Stimulated activated memory B cell treated with anti-CD40 and anti-IgM and Interleukin-4, amounts not matched to agents 10 μg/mL and 1 μg/mL and 100 μg/mL, for 72 hours (primary cell): Measurements from ENCODE around the gene BCL2L14.
"Not testable (repeated sequence)": the region's sequence is repeated elsewhere in the genome, so short reads cannot be mapped to it uniquely, and the experiment has no call there.

ENCODE experiments used
- ATAC-seq: fragments of 150-1000 bp; cut with Tn5 transposase; 2 replicates; pipeline ENCODE4 v1.10.0; 2021
- H3K27ac Mint-ChIP-seq: one replicate; pipeline ENCODE4 v1.8.0; 2022; ENCODE audit warnings: mild to moderate bottlenecking, mixed read lengths
- H3K27me3 Mint-ChIP-seq: one replicate; pipeline ENCODE4 v1.8.0; 2022; ENCODE audit warnings: mixed read lengths
- H3K36me3 Mint-ChIP-seq: one replicate; pipeline ENCODE4 v1.8.0; 2022; ENCODE audit warnings: mixed read lengths
- H3K4me1 Mint-ChIP-seq: one replicate; pipeline ENCODE4 v1.8.0; 2022; ENCODE audit warnings: mixed read lengths
- H3K4me3 Mint-ChIP-seq: one replicate; pipeline ENCODE4 v1.8.0; 2022; ENCODE audit warnings: mild to moderate bottlenecking, moderate library complexity, mixed read lengths
- H3K9me3 Mint-ChIP-seq: one replicate; pipeline ENCODE4 v1.8.0; 2022; ENCODE audit warnings: mixed read lengths

The BCL2L14 gene

GRCh38 chr12:12116677-12117076 lies 45.9 kb downstream of the BCL2L14 start:
- peaks cover 5% of the 10 kb centered on the region for H3K36me3 Mint-ChIP-seq
- peaks cover 25% of the 10 kb centered on the region for H3K27me3 Mint-ChIP-seq
- H3K4me1 Mint-ChIP-seq = no peaks in the 10 kb centered on the region
- H3K9me3 Mint-ChIP-seq = no peaks in the 10 kb centered on the region
- no peak overlapping the region for H3K4me3 Mint-ChIP-seq
- H3K27ac Mint-ChIP-seq = no peak overlapping the region
- ATAC-seq = no peak

DNA sequence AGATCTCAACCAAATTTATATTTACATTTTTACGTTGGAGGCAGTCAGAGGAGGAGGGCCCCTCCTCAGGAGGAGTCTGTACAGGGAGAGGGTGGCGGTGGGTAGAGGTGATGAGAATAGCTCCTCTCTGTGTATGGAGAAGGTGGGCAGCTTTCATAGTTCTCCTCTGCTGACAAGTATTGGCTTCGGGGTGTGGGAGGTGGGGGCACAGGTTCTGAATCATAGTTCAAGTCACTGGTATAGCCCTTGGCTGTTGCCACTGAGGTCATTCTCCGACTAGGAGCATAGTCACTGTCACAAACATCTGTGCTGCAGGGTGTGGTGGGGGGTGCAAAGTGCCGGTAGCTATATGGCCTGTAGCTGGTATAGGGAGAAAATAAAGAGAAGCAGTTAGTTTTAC lies 50.3 kb downstream of the BCL2L14 start:
- Mint-ChIP-seq H3K9me3 (no peaks in the 10 kb centered on the region), H3K27me3 (no peaks in the 10 kb centered on the region), H3K4me3 (no peak overlapping the region), H3K27ac (no peak overlapping the region), H3K36me3 (no peaks in the 10 kb centered on the region), H3K4me1 (no peaks in the 10 kb centered on the region)
- ATAC-seq = no peak

DNA sequence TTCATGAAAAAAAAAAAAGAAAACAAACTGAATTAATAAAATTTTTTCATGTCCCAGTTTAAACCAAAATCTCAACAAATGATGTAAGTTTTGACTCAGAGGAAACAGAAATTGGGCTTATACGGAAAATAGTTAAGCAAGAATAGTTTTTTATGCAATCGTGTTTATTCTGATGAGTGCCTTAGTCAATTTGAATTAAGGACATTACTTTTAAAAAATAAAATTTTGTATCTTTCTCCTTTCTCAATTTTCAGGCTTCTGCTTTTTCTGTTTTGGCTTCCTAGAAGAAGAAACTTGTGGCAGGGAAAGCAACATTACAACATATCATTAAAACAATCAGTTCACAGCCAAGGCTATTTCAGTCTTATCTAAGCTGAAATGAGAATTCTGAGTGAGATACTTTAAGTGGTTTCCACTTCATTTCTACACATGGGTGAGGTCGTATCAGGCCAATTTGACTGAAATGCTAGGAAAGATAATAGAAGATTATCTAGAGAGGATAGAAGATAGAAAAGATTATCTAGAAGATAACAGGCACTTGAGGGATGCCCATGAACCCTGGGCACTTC lies 52.4 kb downstream of the BCL2L14 start:
- no peaks in the 10 kb centered on the region for H3K36me3 Mint-ChIP-seq
- no peak overlapping the region for H3K27ac Mint-ChIP-seq
- no peaks in the 10 kb centered on the region for H3K9me3 Mint-ChIP-seq
- H3K4me3 Mint-ChIP-seq = no peak overlapping the region
- ATAC-seq = no peak
- no peaks in the 10 kb centered on the region for H3K4me1 Mint-ChIP-seq
- no peaks in the 10 kb centered on the region for H3K27me3 Mint-ChIP-seq

GRCh38 chr12:12126551-12126950 lies 55.8 kb downstream of the BCL2L14 start:
- no peaks in the 10 kb centered on the region for H3K27me3 Mint-ChIP-seq
- no peaks in the 10 kb centered on the region for H3K36me3 Mint-ChIP-seq
- H3K4me3 Mint-ChIP-seq = no peak overlapping the region
- no peaks in the 10 kb centered on the region for H3K9me3 Mint-ChIP-seq
- no peak for ATAC-seq
- no peak overlapping the region for H3K27ac Mint-ChIP-seq
- no peaks in the 10 kb centered on the region for H3K4me1 Mint-ChIP-seq

GRCh38 chr12:12127304-12127703 lies 56.6 kb downstream of the BCL2L14 start:
- no peaks in the 10 kb centered on the region for H3K27me3 Mint-ChIP-seq
- H3K4me3 Mint-ChIP-seq = no peak overlapping the region
- no peaks in the 10 kb centered on the region for H3K4me1 Mint-ChIP-seq
- no peaks in the 10 kb centered on the region for H3K9me3 Mint-ChIP-seq
- no peak overlapping the region for H3K27ac Mint-ChIP-seq
- no peaks in the 10 kb centered on the region for H3K36me3 Mint-ChIP-seq
- ATAC-seq = no peak

- H3K27ac Mint-ChIP-seq = no peak overlapping the region
- H3K27me3 Mint-ChIP-seq = no peaks in the 10 kb centered on the region
- ATAC-seq = no peak
- H3K36me3 Mint-ChIP-seq = no peaks in the 10 kb centered on the region
- no peaks in the 10 kb centered on the region for H3K9me3 Mint-ChIP-seq
- no peaks in the 10 kb centered on the region for H3K4me1 Mint-ChIP-seq
- no peak overlapping the region for H3K4me3 Mint-ChIP-seq
Measured at GRCh38 chr12:12128670-12129069, 57.9 kb downstream of the BCL2L14 start.

GRCh38 chr12:12133259-12133658 lies 62.5 kb downstream of the BCL2L14 start:
- H3K9me3 Mint-ChIP-seq = no peaks in the 10 kb centered on the region
- H3K27me3 Mint-ChIP-seq = no peaks in the 10 kb centered on the region
- H3K4me1 Mint-ChIP-seq = no peaks in the 10 kb centered on the region
- no peak overlapping the region for H3K4me3 Mint-ChIP-seq
- H3K27ac Mint-ChIP-seq = no peak overlapping the region
- ATAC-seq = no peak
- peaks cover 6% of the 10 kb centered on the region for H3K36me3 Mint-ChIP-seq

- Mint-ChIP-seq H3K4me3 (no peak overlapping the region), H3K27me3 (no peaks in the 10 kb centered on the region), H3K36me3 (peaks cover 6% of the 10 kb centered on the region), H3K9me3 (no peaks in the 10 kb centered on the region), H3K4me1 (no peaks in the 10 kb centered on the region), H3K27ac (no peak overlapping the region)
- no peak for ATAC-seq
Measured at GRCh38 chr12:12133785-12134184, 63.0 kb downstream of the BCL2L14 start.

DNA sequence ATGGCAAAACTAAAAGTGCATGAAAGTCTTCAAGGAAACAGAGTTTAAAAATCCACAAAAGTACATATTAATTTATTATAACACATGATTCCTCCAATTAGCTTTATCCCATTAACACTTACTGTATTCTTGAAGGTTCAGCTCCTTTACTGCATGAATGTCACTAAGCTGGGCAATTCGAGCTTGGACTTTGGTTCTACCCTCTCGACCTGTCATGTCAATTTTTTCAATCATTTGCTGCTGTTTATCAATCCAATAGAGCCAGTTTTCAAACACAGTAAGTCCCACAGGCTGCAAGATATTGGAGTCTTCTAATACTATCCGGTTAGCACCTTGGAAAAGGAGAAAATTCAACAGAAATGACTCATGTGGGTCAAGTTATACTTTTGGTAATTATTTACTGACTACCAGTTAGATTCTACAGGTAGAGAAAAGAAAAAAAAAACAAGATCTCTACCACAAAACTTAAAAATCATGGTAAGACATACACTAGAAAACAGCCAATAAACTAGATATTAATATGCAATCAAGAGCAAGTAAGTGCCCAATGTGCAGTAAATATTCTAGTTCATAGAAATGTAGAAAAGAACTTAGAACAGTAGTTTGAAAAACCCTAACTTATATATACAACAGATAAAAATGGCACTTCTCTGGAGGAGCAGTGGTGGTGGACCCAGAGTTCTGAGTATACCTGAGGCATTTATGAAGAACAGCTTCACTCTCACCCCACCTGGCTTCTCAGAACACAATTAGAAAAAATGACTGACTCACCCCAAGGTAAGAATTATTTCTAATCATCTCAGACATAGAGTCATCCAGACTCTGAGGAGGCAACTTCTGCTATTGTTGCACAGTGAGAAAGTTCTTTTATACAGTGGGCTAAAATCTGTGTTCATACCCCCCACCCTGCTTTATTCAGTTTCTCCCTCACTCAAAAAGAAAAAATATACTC lies 67.7 kb downstream of the BCL2L14 start:
- H3K4me3 Mint-ChIP-seq = no peak overlapping the region
- no peak overlapping the region for H3K27ac Mint-ChIP-seq
- H3K9me3 Mint-ChIP-seq = no peaks in the 10 kb centered on the region
- peaks cover 22% of the 10 kb centered on the region for H3K27me3 Mint-ChIP-seq
- peaks cover 6% of the 10 kb centered on the region for H3K36me3 Mint-ChIP-seq
- no peaks in the 10 kb centered on the region for H3K4me1 Mint-ChIP-seq
- ATAC-seq = no peak

GRCh38 chr12:12141000-12141399 lies 70.3 kb downstream of the BCL2L14 start:
- no peak for ATAC-seq
- H3K4me3 Mint-ChIP-seq = no peak overlapping the region
- H3K9me3 Mint-ChIP-seq = no peaks in the 10 kb centered on the region
- H3K36me3 Mint-ChIP-seq = no peaks in the 10 kb centered on the region
- peaks cover 22% of the 10 kb centered on the region for H3K27me3 Mint-ChIP-seq
- no peak overlapping the region for H3K27ac Mint-ChIP-seq
- no peaks in the 10 kb centered on the region for H3K4me1 Mint-ChIP-seq

- not testable (repeated sequence) for H3K27ac Mint-ChIP-seq, H3K4me3 Mint-ChIP-seq, H3K36me3 Mint-ChIP-seq, H3K4me1 Mint-ChIP-seq, ATAC-seq, H3K9me3 Mint-ChIP-seq
- peaks cover 16% of the 10 kb centered on the region for H3K27me3 Mint-ChIP-seq
Measured at GRCh38 chr12:12144531-12144930, 73.8 kb downstream of the BCL2L14 start.

- H3K36me3 Mint-ChIP-seq = no peaks in the 10 kb centered on the region
- ATAC-seq = no peak
- H3K4me1 Mint-ChIP-seq = no peaks in the 10 kb centered on the region
- H3K27ac Mint-ChIP-seq = no peak overlapping the region
- H3K4me3 Mint-ChIP-seq = no peak overlapping the region
- no peaks in the 10 kb centered on the region for H3K27me3 Mint-ChIP-seq
- no peaks in the 10 kb centered on the region for H3K9me3 Mint-ChIP-seq
Measured at GRCh38 chr12:12147111-12147510, 76.4 kb downstream of the BCL2L14 start.
